DMS153 treated with DMSO at 0.1 percent for 48 hours (cell line): Measurements from ENCODE around the gene PDE3A.
"Not testable (repeated sequence)": the region's sequence is repeated elsewhere in the genome, so short reads cannot be mapped to it uniquely, and the experiment has no call there.

Experiments
- DNase-seq: peaks from one replicate; lab custom pipeline; 2025; ENCODE audit not compliant: unreplicated experiment; lab: John Stamatoyannopoulos, UW

The PDE3A gene

GRCh38 chr12:20546267-20546666, 177.9 kb downstream of the PDE3A start:
- no peak for DNase-seq

GRCh38 chr12:20547816-20548575, 179.7 kb downstream of the PDE3A start:
- no peak for DNase-seq

- no peak for DNase-seq
Measured at GRCh38 chr12:20548611-20549010, 180.3 kb downstream of the PDE3A start.

GRCh38 chr12:20549108-20549719, 180.9 kb downstream of the PDE3A start:
- no peak for DNase-seq

GRCh38 chr12:20551742-20552442, 183.6 kb downstream of the PDE3A start:
- DNase-seq, result not testable (repeated sequence)

GRCh38 chr12:20552586-20552985, 184.2 kb downstream of the PDE3A start:
- not testable (repeated sequence) for DNase-seq

GRCh38 chr12:20555015-20555414, 186.7 kb downstream of the PDE3A start:
- DNase-seq, result no peak

GRCh38 chr12:20555771-20556170, 187.4 kb downstream of the PDE3A start:
- DNase-seq, result no peak

- DNase-seq, result no peak
Measured at GRCh38 chr12:20557096-20557495, 188.8 kb downstream of the PDE3A start.

GRCh38 chr12:20560935-20561334, 192.6 kb downstream of the PDE3A start:
- DNase-seq, result no peak

GRCh38 chr12:20561871-20562270, 193.5 kb downstream of the PDE3A start:
- no peak for DNase-seq

GRCh38 chr12:20567413-20567812, 199.1 kb downstream of the PDE3A start:
- DNase-seq, result no peak

- no peak for DNase-seq
Measured at GRCh38 chr12:20572451-20572850, 204.1 kb downstream of the PDE3A start.

GRCh38 chr12:20576528-20576927, 208.2 kb downstream of the PDE3A start:
- DNase-seq, result no peak

GRCh38 chr12:20577054-20577453, 208.7 kb downstream of the PDE3A start:
- no peak for DNase-seq

GRCh38 chr12:20578142-20578541, 209.8 kb downstream of the PDE3A start:
- DNase-seq, result no peak

- DNase-seq, result no peak
Measured at GRCh38 chr12:20585055-20585625, 216.8 kb downstream of the PDE3A start.

- DNase-seq, result no peak
Measured at GRCh38 chr12:20585913-20586312, 217.6 kb downstream of the PDE3A start.

- DNase-seq, result no peak
Measured at GRCh38 chr12:20588042-20588441, 219.7 kb downstream of the PDE3A start.

GRCh38 chr12:20590570-20590969, 222.2 kb downstream of the PDE3A start:
- DNase-seq, result no peak

GRCh38 chr12:20592556-20592955, 224.2 kb downstream of the PDE3A start:
- no peak for DNase-seq

GRCh38 chr12:20593611-20594010, 225.3 kb downstream of the PDE3A start:
- no peak for DNase-seq
